H1 (cell line): Measurements from ENCODE around the gene ANKRD65. TPM values are rescaled to one million over a fixed set of nuclear protein-coding genes. Genes with fewer than 3 reads are reported as not detected.
A peak's percentile ranks its signal among the peaks of the same experiment; 100 is the strongest.
"Not testable (repeated sequence)": the region's sequence is repeated elsewhere in the genome, so short reads cannot be mapped to it uniquely, and the experiment has no call there.

Experiments
- CTCF ChIA-PET: fragments of 300-600 bp; sonication (Branson Sonifier 250); formaldehyde crosslinking; loops from one replicate; lab custom pipeline; 2021; ENCODE audit not compliant: partially characterized antibody; lab: Charles Lee
- POLR2A ChIA-PET: fragments of 300-600 bp; sonication (Branson Sonifier 250); formaldehyde crosslinking; loops from one replicate; lab custom pipeline; 2021; ENCODE audit warnings: inconsistent platforms; ENCODE audit not compliant: partially characterized antibody; lab: Charles Lee
- DNase-seq, 2 experiments: peaks; one replicate each; pipeline versions ENCODE4 v3.0.0 to v3.0.0-alpha.2; 2010 to 2022; ENCODE audit warnings: low spot score in 2 of 2, low read depth in 1 of 2, mixed read lengths in 1 of 2
- FAIRE-seq: peaks from 2 replicates; lab custom pipeline; 2011; peaks lifted over from hg19 to GRCh38; lab: Jason Lieb, UNC
- H2AFZ ChIP-seq: 2 replicates; pipeline ENCODE4 v1.8.1; 2012; ENCODE audit warnings: low read length, inconsistent platforms
- H2AK5ac ChIP-seq: 2 replicates; pipeline ENCODE4 v1.6.1; 2013; ENCODE audit warnings: low read depth, low read length
- H2BK120ac ChIP-seq: replicated peaks from 2 replicates; pipeline ENCODE3; 2013; ENCODE audit warnings: low read depth, low read length, inconsistent platforms
- H2BK12ac ChIP-seq: 2 replicates; pipeline ENCODE4 v1.6.1; 2013; ENCODE audit warnings: low read depth, low read length
- H2BK15ac ChIP-seq: 2 replicates; pipeline ENCODE4 v1.6.1; 2013; ENCODE audit warnings: low read length
- H2BK20ac ChIP-seq: 2 replicates; pipeline ENCODE4 v1.6.1; 2013; ENCODE audit warnings: low read length
- H2BK5ac ChIP-seq: 2 replicates; pipeline ENCODE4 v1.6.1; 2013; ENCODE audit warnings: low read depth, low read length
- H3K14ac ChIP-seq: 2 replicates; pipeline ENCODE4 v1.6.1; 2013; ENCODE audit warnings: inconsistent platforms; ENCODE audit not compliant: insufficient read length
- H3K18ac ChIP-seq: 2 replicates; pipeline ENCODE4 v1.6.1; 2013; ENCODE audit warnings: low read length; ENCODE audit errors: extremely low read depth
- H3K23ac ChIP-seq: 2 replicates; pipeline ENCODE4 v1.6.1; 2013; ENCODE audit warnings: inconsistent platforms; ENCODE audit not compliant: insufficient read length
- H3K23me2 ChIP-seq: 2 replicates; pipeline ENCODE4 v1.6.1; 2013; ENCODE audit warnings: low read depth, low read length
- H3K27ac ChIP-seq: 2 replicates; pipeline ENCODE4 v1.6.1; 2011; ENCODE audit warnings: low read depth, low read length, inconsistent platforms
- H3K27me3 ChIP-seq, 4 experiments: replicated peaks in 1 of 4; 1 replicate in 1 of 4; 2 replicates in 3 of 4; pipeline versions ENCODE4 v1.6.1 to v1.8.1; 2011 to 2013; ENCODE audit warnings: low read length in 3 of 4, mild to moderate bottlenecking in 3 of 4, inconsistent platforms in 2 of 4, mixed read lengths in 2 of 4, moderate library complexity in 1 of 4; ENCODE audit not compliant: control insufficient read depth in 3 of 4, insufficient read depth in 3 of 4; ENCODE audit errors: extremely low read depth in 1 of 4
- H3K36me3 ChIP-seq, 4 experiments: 2 replicates each; pipeline versions ENCODE4 v1.6.1 to v1.8.1; 2011 to 2013; ENCODE audit warnings: mild to moderate bottlenecking in 4 of 4, low read length in 3 of 4, moderate library complexity in 2 of 4, control low read depth in 1 of 4, inconsistent platforms in 1 of 4; ENCODE audit not compliant: insufficient read depth in 4 of 4, control insufficient read depth in 2 of 4
- H3K4ac ChIP-seq: replicated peaks from 2 replicates; pipeline ENCODE3; 2013; ENCODE audit warnings: low read length, low read depth, mixed read lengths, inconsistent platforms; ENCODE audit not compliant: insufficient read length
- H3K4me1 ChIP-seq, 4 experiments: replicated peaks in 1 of 4; 1 replicate in 1 of 4; 2 replicates in 3 of 4; pipeline versions ENCODE4 v1.6.1 to v1.8.1; 2011 to 2013; ENCODE audit warnings: low read length in 3 of 4, inconsistent platforms in 2 of 4, mixed read lengths in 1 of 4; ENCODE audit not compliant: insufficient read depth in 4 of 4, control insufficient read depth in 3 of 4
- H3K4me2 ChIP-seq, 2 experiments: 2 replicates each; pipeline versions ENCODE4 v1.6.1 to v1.8.1; 2011 to 2013; ENCODE audit warnings: low read depth in 2 of 2, low read length in 2 of 2, control low read depth in 1 of 2, inconsistent platforms in 1 of 2, mild to moderate bottlenecking in 1 of 2; ENCODE audit not compliant: insufficient read depth in 1 of 2
- H3K4me3 ChIP-seq, 4 experiments: fragments of 200-600, 300-600 bp in 1 of 4; sonication (generic), shearing (Covaris generic), sonication (Bioruptor Twin) in 1 of 4; 2 replicates each; pipeline versions ENCODE4 v1.5.1 to v1.8.1; 2011 to 2016; ENCODE audit warnings: low read length in 4 of 4, low read depth in 3 of 4, control low read depth in 2 of 4, inconsistent platforms in 2 of 4, mild to moderate bottlenecking in 2 of 4, mixed read lengths in 1 of 4, moderate library complexity in 1 of 4; ENCODE audit not compliant: insufficient read depth in 2 of 4; ENCODE audit errors: extremely low read depth in 1 of 4
- H3K56ac ChIP-seq: replicated peaks from 2 replicates; pipeline ENCODE3; 2013; ENCODE audit warnings: low read depth, mild to moderate bottlenecking, mixed read lengths, low read length, inconsistent platforms; ENCODE audit not compliant: insufficient read length
- H3K79me1 ChIP-seq: 2 replicates; pipeline ENCODE4 v1.6.1; 2013; ENCODE audit warnings: low read depth, low read length, control low read depth
- H3K79me2 ChIP-seq, 2 experiments: 2 replicates each; pipeline versions ENCODE4 v1.6.1 to v1.8.1; 2012 to 2013; ENCODE audit warnings: low read length in 2 of 2, mild to moderate bottlenecking in 2 of 2, inconsistent platforms in 1 of 2; ENCODE audit not compliant: insufficient read depth in 2 of 2, control insufficient read depth in 1 of 2
- H3K9ac ChIP-seq, 4 experiments: replicated peaks in 1 of 4; 1 replicate in 1 of 4; 2 replicates in 3 of 4; pipeline versions ENCODE4 v1.6.1 to v1.8.1; 2011 to 2013; ENCODE audit warnings: low read depth in 3 of 4, low read length in 3 of 4, control low read depth in 2 of 4, mild to moderate bottlenecking in 2 of 4, moderate library complexity in 2 of 4, inconsistent platforms in 1 of 4; ENCODE audit errors: extremely low read depth in 1 of 4
- H3K9me3 ChIP-seq, 2 experiments: 2 replicates each; pipeline versions ENCODE4 v1.6.1 to v1.8.1; 2012 to 2013; ENCODE audit warnings: mild to moderate bottlenecking in 2 of 2, moderate library complexity in 2 of 2, control low read depth in 1 of 2, inconsistent platforms in 1 of 2, low read depth in 1 of 2, low read length in 1 of 2, mixed read lengths in 1 of 2; ENCODE audit not compliant: insufficient read depth in 2 of 2
- H4K20me1 ChIP-seq, 2 experiments: replicated peaks in 1 of 2; 2 replicates each; pipeline versions ENCODE3 to v1.8.1; 2011 to 2013; ENCODE audit warnings: inconsistent platforms in 2 of 2, low read length in 2 of 2, mild to moderate bottlenecking in 1 of 2; ENCODE audit not compliant: insufficient read depth in 2 of 2, control insufficient read depth in 1 of 2
- H4K5ac ChIP-seq: 2 replicates; pipeline ENCODE4 v1.6.1; 2013; ENCODE audit warnings: low read length, low read depth, mixed read lengths, inconsistent platforms; ENCODE audit not compliant: insufficient read length
- H4K8ac ChIP-seq: 2 replicates; pipeline ENCODE4 v1.8.0; 2013; ENCODE audit warnings: mild to moderate bottlenecking, moderate library complexity, low read length, inconsistent platforms; ENCODE audit not compliant: insufficient read depth; ENCODE audit errors: extremely low read depth
- H4K91ac ChIP-seq: replicated peaks from 2 replicates; pipeline ENCODE3; 2013; ENCODE audit warnings: low read length, mixed read lengths, inconsistent platforms; ENCODE audit not compliant: insufficient read length
- POLR2AphosphoS5 ChIP-seq: IDR thresholded peaks from 2 replicates; pipeline ENCODE4 v1.6.1; 2011; ENCODE audit warnings: low read depth, low read length
- WGBS, 2 experiments: shearing (Covaris generic) in 1 of 2; methylation state at CpG; one replicate each; pipeline versions ENCODE4 v1.1.6 to v1.1.7; 2013 to 2015; ENCODE audit warnings: low lambda C conversion rate in 2 of 2, mixed read lengths in 2 of 2, inconsistent platforms in 1 of 2, low coverage in 1 of 2, missing lambda C conversion rate in 1 of 2; ENCODE audit not compliant: insufficient replicate concordance in 2 of 2, insufficient coverage in 1 of 2, insufficient read length in 1 of 2; ENCODE audit errors: extremely low coverage in 1 of 2, missing lambda C conversion rate in 1 of 2; 5-methylcytosine and 5-hydroxymethylcytosine counted together
- polyA plus RNA-seq, 7 experiments: library from polyadenylated mRNA; depleted of rRNA in 3 of 7; stranded (reverse) in 5 of 7; unstranded in 2 of 7; fragments of >200 nt in 5 of 7; fragments of 200-250 nt in 2 of 7; gene quantifications; 1 replicate in 5 of 7; 2 replicates in 1 of 7; 4 replicates in 1 of 7; pipeline versions ENCODE4 v1.2.1 to v1.2.3, GENCODE V29; 2011 to 2013; ENCODE audit warnings: missing spikeins in 2 of 7, mixed read lengths in 2 of 7
- total RNA-seq: library from RNA; stranded (reverse); fragmentation: NEBNext Ultra II Directional; extraction: Animal tissue kit (Norgen Biotek cat#: 25700); gene quantifications from 2 replicates; pipeline ENCODE4 v1.2.1, GENCODE V29; 2021

ANKRD65 gene
- total and polyA plus RNA-seq, 2 of the 8 experiments (the other 6 are each of a cell fraction or from before 2014, with no cell fraction given): 1.8 to 2.0 TPM

- Histone ChIP-seq H3K79me1 (peaks cover 20% of the 10 kb centered on the region), H3K79me2 (peaks cover 15 to 54% of the 10 kb centered on the region in 2 experiments), H3K23me2 (peaks cover 21% of the 10 kb centered on the region), H3K4me1 (peaks cover 0 to 21% (median 13%) of the 10 kb centered on the region in 4 experiments; a peak in 6 of 7 replicates), H3K36me3 (peaks cover 21 to 54% (median 35%) of the 10 kb centered on the region in 4 experiments), H4K20me1 (peaks cover 11 to 26% of the 10 kb centered on the region in 2 experiments)
- not testable (repeated sequence) for H3K14ac ChIP-seq, DNase-seq, H2BK12ac ChIP-seq, H3K27me3 ChIP-seq, H4K5ac ChIP-seq, H3K56ac ChIP-seq, H2BK5ac ChIP-seq, H2AFZ ChIP-seq, H3K4me3 ChIP-seq, H3K18ac ChIP-seq, H2AK5ac ChIP-seq, H3K23ac ChIP-seq, H2BK20ac ChIP-seq, H2BK15ac ChIP-seq, H3K9ac ChIP-seq, H3K4me2 ChIP-seq, H4K91ac ChIP-seq, H3K9me3 ChIP-seq, H3K4ac ChIP-seq, H2BK120ac ChIP-seq, FAIRE-seq, H3K27ac ChIP-seq, H4K8ac ChIP-seq
- POLR2A ChIA-PET: interaction anchor here (0.6 to 27.7 kb wide), 11 partner anchors 8 to 149 kb away, joined by 3 to 719 read pairs (median 4); partner anchors contain the start of genes ANKRD65, AURKAIP1, CCNL2 and VWA1
- 0 out of 2 replicates have a peak, but pooled peaks have one; percentile 13 for TF ChIP-seq POLR2AphosphoS5
- WGBS, 2 experiments: 93% methylated on average over 9 of the region's 9 CpGs; no CpG with 5 or more reads in 1 of the 2 experiments
- CTCF ChIA-PET: interaction anchor here (0.8 to 3.6 kb wide), 22 partner anchors 8 to 148 kb away, joined by 3 to 32 read pairs (median 6); partner anchors contain the start of gene AURKAIP1
Measured at GRCh38 chr1:1402901-1403392, 18.1 kb downstream of the ANKRD65 start.
